Upper lobe of left lung (tissue), 4 donors: ENCODE results near the gene TSPAN32.

Source experiments
- POLR2A ChIP-seq, 4 donors: fragments of 450-650 bp; IDR thresholded peaks; one replicate each; pipeline ENCODE4 v1.5.1; 2016 to 2017; ENCODE audit warnings: antibody characterized with exemption in 4 of 4, mild to moderate bottlenecking in 2 of 4
- TF ChIP-seq, protein P1 (sequence below), 6 experiments: fragments of 450-650 bp in 4 of 6; fragments of 200-600 bp in 2 of 6; sonication (generic) in 2 of 6; IDR thresholded peaks; one replicate each; pipeline ENCODE4 v1.5.1; 2016 to 2019; ENCODE audit warnings: antibody characterized with exemption in 6 of 6

DNA sequence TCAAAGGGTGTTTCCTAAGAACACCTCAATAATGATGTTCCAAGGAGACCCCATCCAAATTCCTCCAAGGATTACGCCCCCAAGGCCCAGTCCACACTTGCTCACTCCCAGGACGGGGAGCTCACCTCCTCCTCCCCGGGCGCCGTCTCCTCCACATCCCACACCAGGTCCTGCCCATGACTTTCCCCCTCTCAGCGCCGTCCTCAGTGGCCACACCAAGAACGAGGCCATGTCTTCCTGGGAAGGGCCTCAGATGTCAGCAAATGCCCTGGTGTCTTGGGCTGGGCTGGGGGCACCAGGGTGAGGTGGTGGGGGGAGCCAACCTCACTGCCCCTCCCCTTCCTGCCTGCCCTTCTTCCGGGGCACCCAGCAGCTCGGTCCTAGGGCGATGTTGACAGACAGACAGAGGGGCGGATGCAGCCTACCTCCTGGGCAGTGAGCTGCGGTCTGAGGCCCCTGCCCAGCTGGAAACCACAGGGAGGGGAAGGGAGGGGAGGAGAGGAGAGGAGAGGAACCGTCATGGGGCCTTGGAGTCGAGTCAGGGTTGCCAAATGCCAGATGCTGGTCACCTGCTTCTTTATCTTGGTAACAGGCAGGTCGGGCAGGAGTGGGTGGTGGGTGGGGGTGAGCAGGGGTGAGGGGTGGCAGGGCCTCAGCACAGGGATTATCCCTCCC, at the start of gene TSPAN32, which contains the start of gene C11orf21:
- TF ChIP-seq, protein P1, sequence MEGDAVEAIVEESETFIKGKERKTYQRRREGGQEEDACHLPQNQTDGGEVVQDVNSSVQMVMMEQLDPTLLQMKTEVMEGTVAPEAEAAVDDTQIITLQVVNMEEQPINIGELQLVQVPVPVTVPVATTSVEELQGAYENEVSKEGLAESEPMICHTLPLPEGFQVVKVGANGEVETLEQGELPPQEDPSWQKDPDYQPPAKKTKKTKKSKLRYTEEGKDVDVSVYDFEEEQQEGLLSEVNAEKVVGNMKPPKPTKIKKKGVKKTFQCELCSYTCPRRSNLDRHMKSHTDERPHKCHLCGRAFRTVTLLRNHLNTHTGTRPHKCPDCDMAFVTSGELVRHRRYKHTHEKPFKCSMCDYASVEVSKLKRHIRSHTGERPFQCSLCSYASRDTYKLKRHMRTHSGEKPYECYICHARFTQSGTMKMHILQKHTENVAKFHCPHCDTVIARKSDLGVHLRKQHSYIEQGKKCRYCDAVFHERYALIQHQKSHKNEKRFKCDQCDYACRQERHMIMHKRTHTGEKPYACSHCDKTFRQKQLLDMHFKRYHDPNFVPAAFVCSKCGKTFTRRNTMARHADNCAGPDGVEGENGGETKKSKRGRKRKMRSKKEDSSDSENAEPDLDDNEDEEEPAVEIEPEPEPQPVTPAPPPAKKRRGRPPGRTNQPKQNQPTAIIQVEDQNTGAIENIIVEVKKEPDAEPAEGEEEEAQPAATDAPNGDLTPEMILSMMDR (IDR thresholded peaks at IDR 0.05): no peak
- peak in 1 of 4 donors; percentile 29 for TF ChIP-seq POLR2A (IDR thresholded peaks at IDR 0.05)
